Calu3 (cell line): Measurements from ENCODE around the gene SH3RF3. TPM values are rescaled to one million over a fixed set of nuclear protein-coding genes. Genes with fewer than 3 reads are reported as not detected.

ENCODE experiments used
- BruUV-seq: library from RNA; stranded (reverse); fragments of 400-500 nt; replicated peaks from 2 replicates; lab custom pipeline; 2021; lab: Mats Ljungman, UMichigan
- CTCF ChIA-PET: fragments of 300-600 bp; sonication (Branson Sonifier 250); formaldehyde crosslinking; loops from one replicate; lab custom pipeline; 2022; ENCODE audit warnings: antibody characterized with exemption; lab: Charles Lee
- DNase-seq: peaks from one replicate; pipeline ENCODE4 v3.0.0; 2022
- H3K27ac Mint-ChIP-seq: one replicate; pipeline ENCODE4 v1.8.0; 2022; ENCODE audit warnings: mixed read lengths; ENCODE audit not compliant: unreplicated experiment
- H3K27me3 Mint-ChIP-seq: one replicate; pipeline ENCODE4 v1.8.0; 2022; ENCODE audit warnings: mixed read lengths; ENCODE audit not compliant: unreplicated experiment
- H3K36me3 Mint-ChIP-seq: one replicate; pipeline ENCODE4 v1.8.0; 2022; ENCODE audit warnings: mild to moderate bottlenecking, moderate library complexity, mixed read lengths; ENCODE audit not compliant: insufficient read depth, unreplicated experiment
- H3K4me1 Mint-ChIP-seq: one replicate; pipeline ENCODE4 v1.8.0; 2022; ENCODE audit warnings: mild to moderate bottlenecking, low read depth, mixed read lengths; ENCODE audit not compliant: unreplicated experiment
- H3K4me3 Mint-ChIP-seq: one replicate; pipeline ENCODE4 v1.8.0; 2022; ENCODE audit warnings: mild to moderate bottlenecking, low read depth, moderate library complexity, mixed read lengths; ENCODE audit not compliant: unreplicated experiment
- H3K9me3 Mint-ChIP-seq: one replicate; pipeline ENCODE4 v1.8.0; 2022; ENCODE audit warnings: low read depth, mixed read lengths; ENCODE audit not compliant: unreplicated experiment
- intact Hi-C: fragments of 100-400 bp; cut with micrococcal nuclease; formaldehyde crosslinking; loops from one replicate; pipeline ENCODE4 v1.10.0; 2022; ENCODE audit not compliant: unreplicated experiment
- total RNA-seq: library from RNA; stranded (reverse); gene quantifications from 2 replicates; pipeline ENCODE4 v1.2.3, GENCODE V29; 2022
- TF ChIP-seq, protein P1 (sequence below): fragments of 200-600 bp; IDR thresholded peaks from one replicate; pipeline ENCODE4 v1.8.0; 2022; ENCODE audit warnings: antibody characterized with exemption; ENCODE audit not compliant: unreplicated experiment

SH3RF3 gene
- total RNA-seq, 1 experiment from 2014 or later: 0.17 TPM

DNA sequence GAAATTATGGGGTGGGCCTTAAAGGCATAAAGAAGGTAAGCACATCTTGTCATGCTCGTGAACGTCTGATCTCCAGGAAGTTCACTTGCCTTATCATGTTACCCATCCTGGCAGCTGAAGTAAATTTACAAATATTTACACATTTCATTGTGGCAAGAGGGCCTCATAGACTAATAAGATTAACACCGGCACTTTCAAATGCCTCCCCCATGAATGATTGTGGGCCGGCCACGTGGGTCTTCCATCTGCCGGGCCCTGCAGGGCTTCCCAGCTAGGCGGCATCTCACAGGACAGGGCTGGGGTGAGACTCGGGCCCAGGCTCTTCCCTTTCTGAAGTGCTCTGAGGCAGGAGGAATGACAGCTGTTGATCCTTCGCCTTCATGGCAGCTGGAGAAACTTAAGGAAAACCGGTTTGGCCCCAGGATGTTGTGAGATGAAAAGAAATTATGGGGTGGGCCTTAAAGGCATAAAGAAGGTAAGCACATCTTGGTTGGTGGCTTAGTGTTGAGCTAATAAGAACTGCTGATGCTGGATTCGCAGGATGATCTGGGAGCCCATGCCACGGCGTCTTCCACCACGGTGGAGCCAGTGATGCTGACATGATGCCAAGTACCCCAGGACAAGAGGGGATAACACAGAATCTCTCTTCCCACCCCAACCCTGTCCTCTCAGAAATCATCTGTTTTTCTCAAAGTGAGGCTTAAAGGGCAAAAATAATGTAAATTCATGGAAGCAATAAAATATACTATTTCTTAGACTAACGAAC, 308.5 kb downstream of the SH3RF3 start:
- CTCF ChIA-PET: no interaction called here
- Mint-ChIP-seq H3K36me3 (no peaks in the 10 kb centered on the region), H3K9me3 (peaks cover 5% of the 10 kb centered on the region), H3K4me3 (no peak overlapping the region), H3K27ac (no peak overlapping the region), H3K27me3 (peaks cover 68% of the 10 kb centered on the region), H3K4me1 (no peaks in the 10 kb centered on the region)
- TF ChIP-seq, protein P1, sequence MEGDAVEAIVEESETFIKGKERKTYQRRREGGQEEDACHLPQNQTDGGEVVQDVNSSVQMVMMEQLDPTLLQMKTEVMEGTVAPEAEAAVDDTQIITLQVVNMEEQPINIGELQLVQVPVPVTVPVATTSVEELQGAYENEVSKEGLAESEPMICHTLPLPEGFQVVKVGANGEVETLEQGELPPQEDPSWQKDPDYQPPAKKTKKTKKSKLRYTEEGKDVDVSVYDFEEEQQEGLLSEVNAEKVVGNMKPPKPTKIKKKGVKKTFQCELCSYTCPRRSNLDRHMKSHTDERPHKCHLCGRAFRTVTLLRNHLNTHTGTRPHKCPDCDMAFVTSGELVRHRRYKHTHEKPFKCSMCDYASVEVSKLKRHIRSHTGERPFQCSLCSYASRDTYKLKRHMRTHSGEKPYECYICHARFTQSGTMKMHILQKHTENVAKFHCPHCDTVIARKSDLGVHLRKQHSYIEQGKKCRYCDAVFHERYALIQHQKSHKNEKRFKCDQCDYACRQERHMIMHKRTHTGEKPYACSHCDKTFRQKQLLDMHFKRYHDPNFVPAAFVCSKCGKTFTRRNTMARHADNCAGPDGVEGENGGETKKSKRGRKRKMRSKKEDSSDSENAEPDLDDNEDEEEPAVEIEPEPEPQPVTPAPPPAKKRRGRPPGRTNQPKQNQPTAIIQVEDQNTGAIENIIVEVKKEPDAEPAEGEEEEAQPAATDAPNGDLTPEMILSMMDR: no peak
- DNase-seq: no peak
- BruUV-seq: no TSS peak
- intact Hi-C loops: no loop called here

DNA sequence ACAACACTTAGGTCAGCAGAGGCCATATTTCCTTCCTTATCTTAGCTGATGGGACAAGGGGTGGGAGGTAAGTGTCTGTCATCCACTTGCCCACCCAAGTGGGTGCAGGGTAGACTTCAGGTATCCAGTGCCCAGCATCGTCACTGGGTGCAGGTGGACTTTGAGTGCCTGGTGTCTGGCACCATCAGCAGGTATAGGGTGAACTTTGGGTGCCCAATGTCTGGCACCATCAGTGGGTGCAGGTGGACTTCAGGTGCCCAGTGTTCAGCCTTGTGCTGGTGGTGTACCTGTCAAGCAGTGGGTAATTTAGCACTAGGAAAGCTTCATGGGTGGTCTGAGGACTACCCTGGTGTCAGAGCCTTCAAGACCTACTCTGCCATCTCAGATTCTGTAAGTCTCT, 309.1 kb downstream of the SH3RF3 start:
- peaks cover 61% of the 10 kb centered on the region for H3K27me3 Mint-ChIP-seq
- no peak for DNase-seq
- H3K36me3 Mint-ChIP-seq: no peaks in the 10 kb centered on the region
- CTCF ChIA-PET: no interaction called here
- intact Hi-C loops: no loop called here
- H3K4me3 Mint-ChIP-seq: no peak overlapping the region
- TF ChIP-seq, protein P1: no peak
- H3K27ac Mint-ChIP-seq: no peak overlapping the region
- peaks cover 5% of the 10 kb centered on the region for H3K9me3 Mint-ChIP-seq
- no peaks in the 10 kb centered on the region for H3K4me1 Mint-ChIP-seq
- no TSS peak for BruUV-seq

DNA sequence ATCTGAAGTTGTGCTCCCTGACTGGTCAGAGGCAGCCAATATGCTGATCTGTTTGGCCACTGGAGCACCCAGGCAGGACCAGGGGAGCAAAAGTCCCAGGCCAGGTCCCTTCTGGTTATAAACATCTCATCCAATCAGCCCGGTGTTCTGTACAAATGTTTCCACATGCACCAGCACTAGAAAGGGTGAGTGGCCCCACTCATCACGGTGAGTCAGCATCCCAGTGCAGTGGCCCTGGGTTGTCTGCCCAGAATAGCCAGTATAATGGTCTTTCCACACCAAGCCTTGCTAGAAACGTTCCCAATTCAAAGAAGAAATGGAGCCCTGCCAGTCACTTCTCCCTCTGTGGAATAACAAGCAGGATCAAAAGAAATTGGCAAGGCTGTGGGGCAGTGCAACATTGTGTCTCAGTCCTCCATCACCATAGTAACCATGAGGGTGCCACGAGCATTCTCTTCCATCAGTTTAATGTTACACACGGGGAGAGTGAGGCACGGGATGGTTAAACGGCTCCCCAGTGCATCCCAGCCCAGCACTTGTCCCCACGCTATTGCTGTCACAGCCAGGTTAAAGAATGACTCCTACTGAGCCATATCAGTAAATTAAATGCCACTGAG, 309.9 kb downstream of the SH3RF3 start:
- intact Hi-C loops: no loop called here
- no peaks in the 10 kb centered on the region for H3K4me1 Mint-ChIP-seq
- no peaks in the 10 kb centered on the region for H3K36me3 Mint-ChIP-seq
- H3K4me3 Mint-ChIP-seq: no peak overlapping the region
- peaks cover 5% of the 10 kb centered on the region for H3K9me3 Mint-ChIP-seq
- no peak overlapping the region for H3K27ac Mint-ChIP-seq
- no peak for DNase-seq
- H3K27me3 Mint-ChIP-seq: peaks cover 54% of the 10 kb centered on the region
- no TSS peak for BruUV-seq
- CTCF ChIA-PET: no interaction called here
- TF ChIP-seq, protein P1: no peak

DNA sequence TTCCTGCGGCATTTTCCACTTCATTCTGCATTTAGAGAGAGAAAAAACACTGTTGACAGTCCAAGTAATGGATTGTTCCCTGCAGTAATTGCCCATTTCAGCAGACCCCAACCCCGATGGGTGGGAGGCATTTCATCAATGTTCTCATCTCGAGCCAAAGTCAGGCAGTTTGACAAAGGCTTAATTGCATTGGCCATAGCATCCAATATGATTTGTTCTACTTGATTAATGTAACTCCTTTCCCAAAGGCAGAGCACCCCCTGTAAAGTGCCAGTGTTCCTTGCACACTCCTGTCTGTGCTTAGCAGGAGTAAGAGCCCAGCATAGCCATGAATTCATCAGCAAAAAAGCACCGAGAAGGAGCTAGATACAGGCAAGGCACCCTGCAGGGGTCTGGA, 310.4 kb downstream of the SH3RF3 start:
- H3K36me3 Mint-ChIP-seq: no peaks in the 10 kb centered on the region
- BruUV-seq: no TSS peak
- H3K27me3 Mint-ChIP-seq: peaks cover 53% of the 10 kb centered on the region

More for the DNA sequence above, 310.4 kb downstream of the SH3RF3 start:
- no peak overlapping the region for H3K27ac Mint-ChIP-seq
- no peak overlapping the region for H3K4me3 Mint-ChIP-seq
- intact Hi-C loops: no loop called here
- CTCF ChIA-PET: no interaction called here
- H3K9me3 Mint-ChIP-seq: peaks cover 5% of the 10 kb centered on the region
- H3K4me1 Mint-ChIP-seq: no peaks in the 10 kb centered on the region
- TF ChIP-seq, protein P1: no peak
- no peak for DNase-seq
